MM.1S (cell line): ENCODE results near the gene LRRC4B.

Experiments used
- DNase-seq: peaks from one replicate; pipeline ENCODE4 v3.0.0-alpha.2; 2015
- H2AFZ ChIP-seq: fragments of 300-600 bp; sonication (generic); 2 replicates; pipeline ENCODE4 v1.6.0; 2016; ENCODE audit warnings: antibody characterized with exemption, low read length
- H3F3A ChIP-seq: fragments of 300-600 bp; sonication (generic); 2 replicates; pipeline ENCODE4 v1.6.1; 2016; ENCODE audit warnings: mild to moderate bottlenecking, antibody characterized with exemption, low read length, moderate library complexity, mixed read lengths; ENCODE audit not compliant: insufficient read depth
- H3K27ac ChIP-seq: fragments of 300-600 bp; sonication (generic); 2 replicates; pipeline ENCODE4 v1.5.1; 2016; ENCODE audit warnings: mild to moderate bottlenecking, low read length
- H3K27me3 ChIP-seq: fragments of 300-600 bp; sonication (generic); replicated peaks from 2 replicates; pipeline ENCODE4 v1.6.0; 2016; ENCODE audit warnings: low read length; ENCODE audit not compliant: insufficient read depth
- H3K36me3 ChIP-seq: fragments of 300-600 bp; sonication (generic); replicated peaks from 2 replicates; pipeline ENCODE4 v1.6.1; 2016; ENCODE audit warnings: mild to moderate bottlenecking, low read length, mixed read lengths; ENCODE audit not compliant: insufficient read depth
- H3K4me1 ChIP-seq: fragments of 300-600 bp; sonication (generic); 2 replicates; pipeline ENCODE4 v1.6.1; 2016; ENCODE audit warnings: low read length, mixed read lengths
- H3K4me2 ChIP-seq: fragments of 300-600 bp; sonication (generic); 2 replicates; pipeline ENCODE4 v1.6.0; 2016; ENCODE audit warnings: low read depth, low read length
- H3K4me3 ChIP-seq: fragments of 300-600 bp; sonication (generic); 2 replicates; pipeline ENCODE4 v1.5.1; 2016; ENCODE audit warnings: low read length, mixed read lengths
- H3K79me2 ChIP-seq: fragments of 300-600 bp; sonication (generic); 2 replicates; pipeline ENCODE4 v1.6.1; 2016; ENCODE audit warnings: mixed run types, low read length, mixed read lengths
- H3K9ac ChIP-seq: fragments of 300-600 bp; sonication (generic); 2 replicates; pipeline ENCODE4 v1.6.1; 2016; ENCODE audit warnings: low read length, mixed read lengths
- H3K9me2 ChIP-seq: fragments of 300-600 bp; sonication (generic); replicated peaks from 2 replicates; pipeline ENCODE4 v1.6.1; 2016; ENCODE audit warnings: mild to moderate bottlenecking, low read length, mixed read lengths; ENCODE audit not compliant: insufficient read depth
- H3K9me3 ChIP-seq: fragments of 300-600 bp; sonication (generic); replicated peaks from 2 replicates; pipeline ENCODE4 v1.6.1; 2016; ENCODE audit warnings: mild to moderate bottlenecking, low read length, mixed read lengths; ENCODE audit not compliant: insufficient read depth
- H4K20me1 ChIP-seq: fragments of 300-600 bp; sonication (generic); 2 replicates; pipeline ENCODE4 v1.6.1; 2016; ENCODE audit warnings: mild to moderate bottlenecking, low read length, moderate library complexity, mixed read lengths; ENCODE audit not compliant: insufficient read depth
- CTCF ChIP-seq: fragments of 300-600 bp; sonication (generic); IDR thresholded peaks from 2 replicates; pipeline ENCODE4 v1.5.1; 2016; ENCODE audit warnings: antibody characterized with exemption, low read length, mixed read lengths
- EZH2 ChIP-seq: fragments of 300-600 bp; sonication (generic); optimal IDR thresholded peaks from 2 replicates; pipeline ENCODE3; 2017; ENCODE audit warnings: low read depth, mild to moderate bottlenecking, antibody characterized with exemption, low read length, mixed read lengths
- EZH2phosphoT487 ChIP-seq: fragments of 300-600 bp; sonication (generic); IDR thresholded peaks from 2 replicates; pipeline ENCODE4 v1.6.1; 2018; ENCODE audit warnings: antibody characterized with exemption, low read length

LRRC4B gene

GRCh38 chr19:50558449-50558848, 9.8 kb downstream of the LRRC4B start:
- Histone ChIP-seq H3K9me2 (no peaks in the 10 kb centered on the region), H3K27me3 (peaks cover 86% of the 10 kb centered on the region), H3K36me3 (no peaks in the 10 kb centered on the region), H3K4me2 (no peak overlapping the region), H2AFZ (no peak overlapping the region), H3K4me3 (no peak overlapping the region), H3F3A (no peaks in the 10 kb centered on the region), H3K9ac (no peak overlapping the region), H4K20me1 (no peaks in the 10 kb centered on the region), H3K4me1 (no peaks in the 10 kb centered on the region), H3K79me2 (no peaks in the 10 kb centered on the region), H3K9me3 (no peaks in the 10 kb centered on the region), H3K27ac (no peak overlapping the region)
- no peak for DNase-seq
- TF ChIP-seq CTCF (no peak), EZH2phosphoT487 (no peak), EZH2 (no peak)

GRCh38 chr19:50558039-50558438, 10.2 kb downstream of the LRRC4B start:
- Histone ChIP-seq H3K36me3 (no peaks in the 10 kb centered on the region), H3K9ac (no peak overlapping the region), H3F3A (no peaks in the 10 kb centered on the region), H4K20me1 (no peaks in the 10 kb centered on the region), H3K27me3 (peaks cover 86% of the 10 kb centered on the region), H2AFZ (no peak overlapping the region), H3K4me1 (no peaks in the 10 kb centered on the region), H3K79me2 (no peaks in the 10 kb centered on the region), H3K4me2 (no peak overlapping the region), H3K9me2 (no peaks in the 10 kb centered on the region), H3K27ac (no peak overlapping the region), H3K4me3 (no peak overlapping the region), H3K9me3 (no peaks in the 10 kb centered on the region)
- TF ChIP-seq EZH2 (no peak), EZH2phosphoT487 (no peak), CTCF (no peak)
- no peak for DNase-seq

- Histone ChIP-seq H3K36me3 (no peaks in the 10 kb centered on the region), H3K4me2 (no peak overlapping the region), H3F3A (no peaks in the 10 kb centered on the region), H3K79me2 (no peaks in the 10 kb centered on the region), H4K20me1 (no peaks in the 10 kb centered on the region), H2AFZ (no peak overlapping the region), H3K27me3 (peaks cover 89% of the 10 kb centered on the region), H3K4me1 (no peaks in the 10 kb centered on the region), H3K9me2 (no peaks in the 10 kb centered on the region), H3K9ac (no peak overlapping the region), H3K4me3 (no peak overlapping the region), H3K9me3 (no peaks in the 10 kb centered on the region), H3K27ac (no peak overlapping the region)
- TF ChIP-seq EZH2phosphoT487, result no peak
- no peak for DNase-seq
These were observed 11.1 kb downstream of the LRRC4B start for GRCh38 chr19:50557009-50557613.

- Histone ChIP-seq H3K79me2 (no peaks in the 10 kb centered on the region), H3K9me2 (no peaks in the 10 kb centered on the region), H3K4me2 (peak overlapping the region; percentile 98), H2AFZ (peak overlapping the region; percentile 89), H3K9ac (no peak overlapping the region), H3K36me3 (no peaks in the 10 kb centered on the region), H3K27ac (no peak overlapping the region), H3K27me3 (peaks cover 91% of the 10 kb centered on the region), H3F3A (no peaks in the 10 kb centered on the region), H3K9me3 (no peaks in the 10 kb centered on the region), H3K4me3 (peak overlapping the region; percentile 63), H3K4me1 (no peaks in the 10 kb centered on the region), H4K20me1 (no peaks in the 10 kb centered on the region)
- TF ChIP-seq EZH2, result no peak
- TF ChIP-seq EZH2phosphoT487, result no peak
- TF ChIP-seq CTCF, result peak; percentile 86
- peak; percentile 43 for DNase-seq
These were observed 11.8 kb downstream of the LRRC4B start for GRCh38 chr19:50556282-50557008.
